K562 (cell line): ENCODE measurements around the gene WDR81. TPM values are rescaled to one million over a fixed set of nuclear protein-coding genes. Genes with fewer than 3 reads are reported as not detected.
A peak's percentile ranks its signal among the peaks of the same experiment; 100 is the strongest.

Experiments used
- ATAC-seq: fragments of 200-7000 bp; cut with Tn5 transposase; 3 replicates; pipeline ENCODE4 v1.9.1; 2020; ENCODE audit warnings: moderate library complexity
- BruUV-seq: library from RNA; stranded (reverse); fragments of 400-500 nt; replicated peaks from 2 replicates; lab custom pipeline; 2021; lab: Mats Ljungman, UMichigan
- CTCF ChIA-PET: fragments of 300-600 bp; formaldehyde crosslinking; extraction: SDS; loops from one replicate; lab custom pipeline; 2021; ENCODE audit warnings: low intra/inter-chr PET ratio; lab: Yijun Ruan, JAX
- POLR2A ChIA-PET: fragments of 300-600, 350-650 bp; sonication (Branson Sonifier 250); formaldehyde crosslinking; extraction: SDS; loops from one replicate; lab custom pipeline; 2021; ENCODE audit warnings: antibody characterized with exemption, inconsistent platforms; lab: Yijun Ruan, JAX
- DNase-seq, 4 experiments: peaks; one replicate each; pipeline versions ENCODE4 v3.0.0 to v3.0.0-alpha.2; 2011 to 2018; ENCODE audit warnings: low spot score in 3 of 4, mixed read lengths in 3 of 4; ENCODE audit errors: extremely low read depth in 1 of 4
- FAIRE-seq: peaks from 2 replicates; lab custom pipeline; 2011; peaks lifted over from hg19 to GRCh38; lab: Jason Lieb, UNC
- H2AFZ ChIP-seq: 2 replicates; pipeline ENCODE4 v1.6.0; 2011; ENCODE audit warnings: low read depth, low read length, control low read depth, inconsistent platforms
- H3K27ac ChIP-seq: fragments of 200-600 bp; 3 replicates; pipeline ENCODE4 v1.8.0; 2011; ENCODE audit warnings: low read depth, mild to moderate bottlenecking, control low read depth, inconsistent platforms, low read length, moderate library complexity, mixed read lengths; ENCODE audit errors: extremely low read depth
- H3K27me3 ChIP-seq, 2 experiments: fragments of 300-600 bp in 1 of 2; 2 replicates in 1 of 2; 3 replicates in 1 of 2; pipeline versions ENCODE4 v1.6.0 to v1.8.0; 2011; ENCODE audit warnings: inconsistent platforms in 2 of 2, low read length in 2 of 2, mild to moderate bottlenecking in 1 of 2, mixed read lengths in 1 of 2, moderate library complexity in 1 of 2; ENCODE audit not compliant: control insufficient read depth in 2 of 2, insufficient read depth in 2 of 2
- H3K36me3 ChIP-seq: fragments of 300-600 bp; 3 replicates; pipeline ENCODE4 v1.8.0; 2011; ENCODE audit warnings: mild to moderate bottlenecking, low read length, inconsistent platforms; ENCODE audit not compliant: control insufficient read depth, insufficient read depth
- H3K4me1 ChIP-seq, 2 experiments: fragments of 200-600 bp in 1 of 2; replicated peaks in 1 of 2; 2 replicates in 1 of 2; 3 replicates in 1 of 2; pipeline versions ENCODE4 v1.5.1 to v1.8.0; 2011; ENCODE audit warnings: inconsistent platforms in 2 of 2, low read length in 2 of 2, mild to moderate bottlenecking in 1 of 2, mixed read lengths in 1 of 2, moderate library complexity in 1 of 2; ENCODE audit not compliant: control insufficient read depth in 2 of 2, insufficient read depth in 2 of 2
- H3K4me2 ChIP-seq: 2 replicates; pipeline ENCODE4 v1.6.1; 2011; ENCODE audit warnings: low read length, control low read depth, inconsistent platforms, mixed read lengths; ENCODE audit not compliant: insufficient read depth
- H3K4me3 ChIP-seq: fragments of 200-600 bp; sonication (generic), shearing (Covaris generic); 2 replicates; pipeline ENCODE4 v1.5.1; 2016; ENCODE audit warnings: control low read depth, inconsistent platforms
- H3K79me2 ChIP-seq: fragments of 200-600 bp; 3 replicates; pipeline ENCODE4 v1.8.0; 2011; ENCODE audit warnings: low read length, inconsistent platforms; ENCODE audit not compliant: control insufficient read depth, insufficient read depth
- H3K9ac ChIP-seq, 2 experiments: 2 replicates each; pipeline versions ENCODE4 v1.6.0 to v1.6.1; 2011; ENCODE audit warnings: low read depth in 2 of 2, low read length in 2 of 2, control low read depth in 1 of 2, inconsistent platforms in 1 of 2, mild to moderate bottlenecking in 1 of 2, mixed read lengths in 1 of 2; ENCODE audit not compliant: insufficient read depth in 1 of 2
- H3K9me1 ChIP-seq: one replicate; pipeline ENCODE4 v1.6.0; 2011; ENCODE audit warnings: inconsistent platforms, mild to moderate bottlenecking, low read length, moderate library complexity; ENCODE audit not compliant: control insufficient read depth, insufficient read depth
- H3K9me3 ChIP-seq: replicated peaks from 2 replicates; pipeline ENCODE4 v1.5.1; 2011; ENCODE audit warnings: low read depth, low read length, inconsistent platforms; ENCODE audit not compliant: control insufficient read depth, insufficient read depth
- H4K20me1 ChIP-seq: replicated peaks from 2 replicates; pipeline ENCODE4 v1.6.1; 2011; ENCODE audit warnings: low read length, inconsistent platforms, mixed read lengths; ENCODE audit not compliant: control insufficient read depth, insufficient read depth
- CBFA2T2 ChIP-seq: fragments of 450-650 bp; conservative IDR thresholded peaks from 2 replicates; pipeline ENCODE4 v1.6.1; 2017; ENCODE audit warnings: mild to moderate bottlenecking
- CBX1 ChIP-seq: sonication (generic); IDR thresholded peaks from 2 replicates; pipeline ENCODE4 v1.6.1; 2016; ENCODE audit warnings: antibody characterized with exemption, low read depth, mild to moderate bottlenecking
- CUX1 ChIP-seq: fragments of 200-800 bp; sonication (Bioruptor generic); IDR thresholded peaks from 2 replicates; pipeline ENCODE4 v1.6.1; 2016; ENCODE audit warnings: missing genetic modification characterization, missing compliant biosample characterization
- ETS1 ChIP-seq: conservative IDR thresholded peaks from 2 replicates; pipeline ENCODE4 v1.6.1; 2011; ENCODE audit warnings: low read depth, mild to moderate bottlenecking, low read length; ENCODE audit not compliant: control insufficient read depth
- FOXA1 ChIP-seq: fragments of 450-650 bp; IDR thresholded peaks from 2 replicates; pipeline ENCODE4 v1.6.1; 2016; ENCODE audit warnings: mild to moderate bottlenecking, borderline replicate concordance
- HBP1 ChIP-seq: fragments of 450-650 bp; formaldehyde crosslinking; IDR thresholded peaks from 2 replicates; pipeline ENCODE4 v1.4.0; 2022; ENCODE audit warnings: missing genetic modification characterization
- SOX6 ChIP-seq: fragments of 450-650 bp; IDR thresholded peaks from 2 replicates; pipeline ENCODE4 v1.6.1; 2014; ENCODE audit warnings: mild to moderate bottlenecking
- SRSF7 ChIP-seq: fragments of 200-400 bp; formaldehyde crosslinking; optimal IDR thresholded peaks from 2 replicates; pipeline ENCODE3; 2017; ENCODE audit warnings: mild to moderate bottlenecking, low read depth, low read length
- THRAP3 ChIP-seq: fragments of 450-650 bp; IDR thresholded peaks from 2 replicates; pipeline ENCODE4 v1.6.1; 2016; ENCODE audit warnings: mild to moderate bottlenecking, inconsistent platforms, borderline replicate concordance
- ZFP91 ChIP-seq: sonication (generic); formaldehyde crosslinking; IDR thresholded peaks from 2 replicates; pipeline ENCODE4 v1.8.0; 2022; ENCODE audit warnings: mild to moderate bottlenecking, missing genetic modification reagents
- ZNF133 ChIP-seq: fragments of 250-450 bp; sonication (Bioruptor Pico); IDR thresholded peaks from 2 replicates; pipeline ENCODE4 v1.4.0; 2020; ENCODE audit warnings: mild to moderate bottlenecking
- WGBS: fragments of 100-300 bp; shearing (Covaris generic); methylation state at CpG from one replicate; pipeline ENCODE4 v1.1.6; 2016; ENCODE audit warnings: low coverage, mixed read lengths; ENCODE audit not compliant: insufficient coverage; ENCODE audit errors: missing lambda C conversion rate; 5-methylcytosine and 5-hydroxymethylcytosine counted together
- in situ Hi-C: fragments of 300-500 bp; cut with MboI; formaldehyde crosslinking; loops from 4 replicates; pipeline ENCODE4 v1.15.0; 2018; ENCODE audit warnings: inconsistent platforms, mixed read lengths
- intact Hi-C: fragments of 100-400 bp; cut with micrococcal nuclease; formaldehyde crosslinking; loops from 2 replicates; pipeline ENCODE4 v1.14.2; 2022
- polyA plus RNA-seq, 8 experiments: library from polyadenylated mRNA; depleted of rRNA in 4 of 8; stranded (reverse) in 5 of 8; unstranded in 3 of 8; fragments of >200 nt; fragmentation: Nextera tagmentation in 2 of 8; fragmentation: Illumina TruSeq in 1 of 8; extraction: Ambion mirVana in 2 of 8; extraction: Trizol in 1 of 8; gene quantifications; 2 replicates each; pipeline versions ENCODE4 v1.2.1 to v1.2.3, GENCODE V29; 2011 to 2014; ENCODE audit warnings: inconsistent platforms in 1 of 8, missing spikeins in 1 of 8
- total RNA-seq, 7 experiments: library from RNA; depleted of rRNA in 6 of 7; stranded (reverse); fragments of >200 nt in 6 of 7; fragmentation: Illumina TruSeq in 2 of 7; extraction: Trizol in 2 of 7; gene quantifications; 2 replicates each; pipeline versions ENCODE4 v1.2.1 to v1.2.3, GENCODE V29; 2011 to 2021; ENCODE audit warnings: low replicate concordance in 1 of 7

The WDR81 gene
- total and polyA plus RNA-seq, 9 of the 15 experiments (the other 6 are each of a cell fraction or from before 2014, with no cell fraction given) = 0.01 to 17.1 (median 3.3) TPM

GRCh38 chr17:1724351-1724868 lies at the start of gene WDR81 (continued):
- TF ChIP-seq ETS1 = peak; percentile 85; the same call in 1 of the 2 replicates
- peak; percentile 84 for TF ChIP-seq CBFA2T2

- WGBS = 100% methylated on average over 12 of the region's 13 CpGs
- Histone ChIP-seq H3K27me3 (no peaks in the 10 kb centered on the region), H3K79me2 (peaks cover 13% of the 10 kb centered on the region; the same call in 2 of the 3 replicates), H3K27ac (no peak overlapping the region), H3K9me1 (no peaks in the 10 kb centered on the region), H2AFZ (no peak overlapping the region), H3K4me2 (no peak overlapping the region), H3K4me3 (no peak overlapping the region), H3K9me3 (no peaks in the 10 kb centered on the region), H4K20me1 (no peaks in the 10 kb centered on the region), H3K4me1 (no peaks in the 10 kb centered on the region), H3K9ac (no peak overlapping the region), H3K36me3 (peaks cover 91% of the 10 kb centered on the region)
- no peak for FAIRE-seq
- ATAC-seq = no peak
- in situ Hi-C loops (loop anchor here (10.0 kb wide), 1 partner anchor 188 kb away; no protein-coding TSS in a partner anchor), intact Hi-C loops (no loop called here)
- no TSS peak for BruUV-seq
- ChIA-PET CTCF (no interaction called here), POLR2A (interaction anchor here (0.7 to 0.8 kb wide), 2 partner anchors 8 to 1959 kb away, joined by 3 read pairs; partner anchors contain the start of gene SHPK)
- no peak for DNase-seq
- TF ChIP-seq ZFP91 (CRISPR knock-in tag) (no peak), FOXA1 (no peak), THRAP3 (no peak), ZNF133 (CRISPR knock-in tag) (no peak), HBP1 (CRISPR knock-in tag) (no peak), SRSF7 (no peak), CUX1 (CRISPR knock-in tag) (no peak), SOX6 (no peak), CBX1 (no peak)
These were observed 48.1 kb upstream of the WDR81 start for GRCh38 chr17:1676401-1676800.
